ENCODE results near the gene SIRT6. TPM values are rescaled to one million over a fixed set of nuclear protein-coding genes. Genes with fewer than 3 reads are reported as not detected.
"Not testable (repeated sequence)": the region's sequence is repeated elsewhere in the genome, so short reads cannot be mapped to it uniquely, and the experiment has no call there.

SIRT6 gene
- 12.6 and 14.7 TPM in 2 replicates for total RNA-seq (ENCODE audit: low replicate concordance)

GRCh38 chr19:4182084-4182810, at the start of gene SIRT6, which contains the start of gene ANKRD24:
Gene SIRT6, minus strand, starts transcription at chr19:4182563. Its CDS starts 24 bp downstream, at chr19:4182539.
Gene ANKRD24, plus strand, starts transcription at chr19:4182689. Its CDS starts 3,737 bp downstream, at chr19:4186426.
- peak; percentile 95 for DNase-seq (ENCODE audit: low read depth)
- H3K4me3 ChIP-seq (ENCODE audit: low read depth, low read length) = peak within 1 kb of the TSS; percentile 98
- TF ChIP-seq, protein P1, sequence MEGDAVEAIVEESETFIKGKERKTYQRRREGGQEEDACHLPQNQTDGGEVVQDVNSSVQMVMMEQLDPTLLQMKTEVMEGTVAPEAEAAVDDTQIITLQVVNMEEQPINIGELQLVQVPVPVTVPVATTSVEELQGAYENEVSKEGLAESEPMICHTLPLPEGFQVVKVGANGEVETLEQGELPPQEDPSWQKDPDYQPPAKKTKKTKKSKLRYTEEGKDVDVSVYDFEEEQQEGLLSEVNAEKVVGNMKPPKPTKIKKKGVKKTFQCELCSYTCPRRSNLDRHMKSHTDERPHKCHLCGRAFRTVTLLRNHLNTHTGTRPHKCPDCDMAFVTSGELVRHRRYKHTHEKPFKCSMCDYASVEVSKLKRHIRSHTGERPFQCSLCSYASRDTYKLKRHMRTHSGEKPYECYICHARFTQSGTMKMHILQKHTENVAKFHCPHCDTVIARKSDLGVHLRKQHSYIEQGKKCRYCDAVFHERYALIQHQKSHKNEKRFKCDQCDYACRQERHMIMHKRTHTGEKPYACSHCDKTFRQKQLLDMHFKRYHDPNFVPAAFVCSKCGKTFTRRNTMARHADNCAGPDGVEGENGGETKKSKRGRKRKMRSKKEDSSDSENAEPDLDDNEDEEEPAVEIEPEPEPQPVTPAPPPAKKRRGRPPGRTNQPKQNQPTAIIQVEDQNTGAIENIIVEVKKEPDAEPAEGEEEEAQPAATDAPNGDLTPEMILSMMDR (IDR thresholded peaks at IDR 0.05; ENCODE audit: insufficient read depth, low read length) = no peak

- not testable (repeated sequence) for H3K4me3 ChIP-seq (ENCODE audit: low read depth, low read length); DNase-seq (ENCODE audit: low read depth)
Measured at GRCh38 chr19:4232139-4232538, 49.8 kb upstream of the SIRT6 start.

DNA sequence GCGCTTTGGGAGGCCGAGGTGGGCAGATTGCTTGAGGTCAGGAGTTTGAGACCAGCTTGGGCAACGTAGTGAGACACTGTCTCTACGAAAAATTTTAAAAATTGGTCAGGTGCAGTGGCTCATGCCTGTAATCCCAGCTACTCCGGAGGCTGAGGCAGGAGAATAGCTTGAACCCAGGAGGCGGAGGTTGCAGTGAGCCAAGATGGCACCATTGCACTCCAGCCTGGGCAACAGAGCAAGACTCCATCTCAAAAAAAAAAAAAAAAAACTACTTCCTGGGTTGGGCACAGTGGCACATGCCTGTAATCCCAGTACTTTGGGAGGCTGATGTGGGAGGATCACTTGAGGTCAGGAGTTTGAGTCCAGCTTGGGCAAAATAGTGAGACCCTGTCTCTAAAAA, 49.2 kb upstream of the SIRT6 start:
- DNase-seq (ENCODE audit: low read depth); H3K4me3 ChIP-seq (ENCODE audit: low read depth, low read length): not testable (repeated sequence)

GRCh38 chr19:4230237-4230636, 47.9 kb upstream of the SIRT6 start:
- H3K4me3 ChIP-seq (ENCODE audit: low read depth, low read length); DNase-seq (ENCODE audit: low read depth): not testable (repeated sequence)

GRCh38 chr19:4229179-4229931, 47.0 kb upstream of the SIRT6 start, which contains the start of gene EBI3:
Gene EBI3, plus strand, starts transcription at chr19:4229523. Its CDS starts 28 bp downstream, at chr19:4229551.
- TF ChIP-seq, protein P1 (IDR thresholded peaks at IDR 0.05; ENCODE audit: insufficient read depth, low read length) = no peak
- H3K4me3 ChIP-seq (ENCODE audit: low read depth, low read length) = no peak within 1 kb of the TSS
- peak; percentile 32 for DNase-seq (ENCODE audit: low read depth)

- TF ChIP-seq, protein P1 (IDR thresholded peaks at IDR 0.05; ENCODE audit: insufficient read depth, low read length) = no peak
- H3K4me3 ChIP-seq (ENCODE audit: low read depth, low read length) = no peak overlapping the region
- no peak for DNase-seq (ENCODE audit: low read depth)
Measured at GRCh38 chr19:4228765-4229178, 46.4 kb upstream of the SIRT6 start.

- no peak overlapping the region for H3K4me3 ChIP-seq (ENCODE audit: low read depth, low read length)
- TF ChIP-seq, protein P1 (IDR thresholded peaks at IDR 0.05; ENCODE audit: insufficient read depth, low read length) = no peak
- DNase-seq (ENCODE audit: low read depth) = no peak
Measured at GRCh38 chr19:4227771-4228170, 45.4 kb upstream of the SIRT6 start.

GRCh38 chr19:4225885-4226284, 43.5 kb upstream of the SIRT6 start:
- TF ChIP-seq, protein P1 (IDR thresholded peaks at IDR 0.05; ENCODE audit: insufficient read depth, low read length) = no peak
- DNase-seq (ENCODE audit: low read depth) = no peak
- no peak overlapping the region for H3K4me3 ChIP-seq (ENCODE audit: low read depth, low read length)
